ENCODE results near the gene ITGAX.

Gene ITGAX

GRCh38 chr16:31373235-31373634 is 18.3 kb downstream of the ITGAX start:
- DNase-seq (ENCODE audit: low read depth in 2 of 2), result no peak

- DNase-seq (ENCODE audit: low read depth in 2 of 2), result no peak
Observed at GRCh38 chr16:31375231-31375630, 20.3 kb downstream of the ITGAX start.

- DNase-seq (ENCODE audit: low read depth in 2 of 2), result no peak
Observed at GRCh38 chr16:31376705-31377104, 21.7 kb downstream of the ITGAX start.

GRCh38 chr16:31377210-31377903 is 22.4 kb downstream of the ITGAX start:
- DNase-seq (ENCODE audit: low read depth in 2 of 2), result no peak

GRCh38 chr16:31380201-31380600 is 25.2 kb downstream of the ITGAX start:
- no peak for DNase-seq (ENCODE audit: low read depth in 2 of 2)

GRCh38 chr16:31382485-31383161 is 27.6 kb downstream of the ITGAX start:
- peak; percentile 31 to 52 for DNase-seq (ENCODE audit: low read depth in 2 of 2)

GRCh38 chr16:31385680-31386079 is 30.7 kb downstream of the ITGAX start:
- DNase-seq (ENCODE audit: low read depth in 2 of 2), result no peak

- no peak for DNase-seq (ENCODE audit: low read depth in 2 of 2)
Observed at GRCh38 chr16:31386157-31386984, 31.4 kb downstream of the ITGAX start.

GRCh38 chr16:31388535-31388934 is 33.6 kb downstream of the ITGAX start:
- DNase-seq (ENCODE audit: low read depth in 2 of 2), result no peak

- DNase-seq (ENCODE audit: low read depth in 2 of 2), result no peak
Observed at GRCh38 chr16:31390504-31391041, 35.6 kb downstream of the ITGAX start.

GRCh38 chr16:31393056-31393455 is 38.1 kb downstream of the ITGAX start, which contains the start of gene ITGAD:
Gene ITGAD (plus strand): TSS chr16:31393335. CDS start chr16:31393361, 26 bp downstream.
- no peak for DNase-seq (ENCODE audit: low read depth in 2 of 2)

GRCh38 chr16:31395647-31396046 is 40.7 kb downstream of the ITGAX start:
- DNase-seq (ENCODE audit: low read depth in 2 of 2), result no peak

GRCh38 chr16:31397096-31397660 is 42.2 kb downstream of the ITGAX start:
- no peak for DNase-seq (ENCODE audit: low read depth in 2 of 2)

- no peak for DNase-seq (ENCODE audit: low read depth in 2 of 2)
Observed at GRCh38 chr16:31397701-31398100, 42.7 kb downstream of the ITGAX start.

GRCh38 chr16:31400191-31400590 is 45.2 kb downstream of the ITGAX start:
- peak; percentile 11 to 24 for DNase-seq (ENCODE audit: low read depth in 2 of 2)

GRCh38 chr16:31401436-31401835 is 46.5 kb downstream of the ITGAX start:
- no peak for DNase-seq (ENCODE audit: low read depth in 2 of 2)

- DNase-seq (ENCODE audit: low read depth in 2 of 2), result no peak
Observed at GRCh38 chr16:31402687-31403086, 47.7 kb downstream of the ITGAX start.

GRCh38 chr16:31403590-31404352 is 48.8 kb downstream of the ITGAX start:
- no peak for DNase-seq (ENCODE audit: low read depth in 2 of 2)

- no peak for DNase-seq (ENCODE audit: low read depth in 2 of 2)
Observed at GRCh38 chr16:31404353-31405064, 49.5 kb downstream of the ITGAX start.

- no peak for DNase-seq (ENCODE audit: low read depth in 2 of 2)
Observed at GRCh38 chr16:31407406-31407805, 52.4 kb downstream of the ITGAX start.

All from stimulated activated CD8-positive, alpha-beta memory T cell treated with anti-CD3 and anti-CD28 coated beads, Interleukin-7, amount 100 ng/mL, for 4 hours (primary cell).